NCI-H2227 (cell line): ENCODE results near the gene WDR17.

Experiments
- DNase-seq: peaks from one replicate; lab custom pipeline; 2025; ENCODE audit not compliant: unreplicated experiment; lab: John Stamatoyannopoulos, UW

Gene WDR17

GRCh38 chr4:176065435-176066291, at the start of gene WDR17:
WDR17 (plus strand) TSS chr4:176065841; CDS start chr4:176111581, 45,740 bp downstream.
- DNase-seq = peak; percentile 98

GRCh38 chr4:176016601-176017000, 49.0 kb upstream of the WDR17 start:
- DNase-seq = no peak

- DNase-seq = no peak
These were observed 45.1 kb upstream of the WDR17 start for GRCh38 chr4:176020481-176021085.

GRCh38 chr4:176030391-176030790, 35.2 kb upstream of the WDR17 start:
- no peak for DNase-seq

- no peak for DNase-seq
These were observed 33.7 kb upstream of the WDR17 start for GRCh38 chr4:176031922-176032321.

- DNase-seq = no peak
These were observed 33.2 kb upstream of the WDR17 start for GRCh38 chr4:176032454-176032853.

GRCh38 chr4:176034499-176034898, 31.1 kb upstream of the WDR17 start:
- DNase-seq = peak; percentile 24

GRCh38 chr4:176034936-176035335, 30.7 kb upstream of the WDR17 start:
- DNase-seq = no peak

- no peak for DNase-seq
These were observed 28.9 kb upstream of the WDR17 start for GRCh38 chr4:176036585-176037205.

GRCh38 chr4:176038789-176039188, 26.9 kb upstream of the WDR17 start:
- no peak for DNase-seq

- DNase-seq = no peak
These were observed 23.4 kb upstream of the WDR17 start for GRCh38 chr4:176042195-176042594.

- no peak for DNase-seq
These were observed 21.6 kb upstream of the WDR17 start for GRCh38 chr4:176043838-176044588.

GRCh38 chr4:176044589-176044951, 21.1 kb upstream of the WDR17 start:
- DNase-seq = no peak

- DNase-seq = no peak
These were observed 17.0 kb upstream of the WDR17 start for GRCh38 chr4:176048631-176049030.

- DNase-seq = no peak
These were observed 12.9 kb upstream of the WDR17 start for GRCh38 chr4:176052744-176053143.

- no peak for DNase-seq
These were observed 11.9 kb upstream of the WDR17 start for GRCh38 chr4:176053785-176054184.

GRCh38 chr4:176054942-176055341, 10.7 kb upstream of the WDR17 start:
- DNase-seq = peak; percentile 18

GRCh38 chr4:176063718-176064117, 1.9 kb upstream of the WDR17 start:
- no peak for DNase-seq

GRCh38 chr4:176064539-176064938, 1.1 kb upstream of the WDR17 start:
- DNase-seq = no peak

GRCh38 chr4:176066757-176067156, 1.1 kb downstream of the WDR17 start:
- no peak for DNase-seq

GRCh38 chr4:176077561-176077960, 11.9 kb downstream of the WDR17 start:
- no peak for DNase-seq
